MCF 10A (cell line): ENCODE measurements around the gene RNF150. TPM values are rescaled to one million over a fixed set of nuclear protein-coding genes. Genes with fewer than 3 reads are reported as not detected.

ENCODE experiments used
- BruUV-seq: library from RNA; stranded (reverse); fragments of 400-500 nt; replicated peaks from 2 replicates; lab custom pipeline; 2021; lab: Mats Ljungman, UMichigan
- CTCF ChIA-PET: fragments of 300-600 bp; sonication (Branson Sonifier 250); formaldehyde crosslinking; extraction: SDS; loops from one replicate; lab custom pipeline; 2021; ENCODE audit warnings: antibody characterized with exemption, inconsistent platforms; lab: Yijun Ruan, JAX
- POLR2A ChIA-PET: fragments of 300-600, 350-650 bp; sonication (Branson Sonifier 250); formaldehyde crosslinking; extraction: SDS; loops from one replicate; lab custom pipeline; 2020; ENCODE audit warnings: antibody characterized with exemption, inconsistent platforms; lab: Yijun Ruan, JAX
- DNase-seq: peaks from one replicate; pipeline ENCODE4 v3.0.0-alpha.2; 2018; ENCODE audit not compliant: unreplicated experiment
- H3K27ac Mint-ChIP-seq: one replicate; pipeline ENCODE4 v1.8.0; 2022; ENCODE audit warnings: mild to moderate bottlenecking, low read depth, mixed read lengths; ENCODE audit not compliant: unreplicated experiment
- H3K27me3 Mint-ChIP-seq: one replicate; pipeline ENCODE4 v1.8.0; 2022; ENCODE audit warnings: mixed read lengths; ENCODE audit not compliant: insufficient read depth, unreplicated experiment
- H3K36me3 Mint-ChIP-seq: one replicate; pipeline ENCODE4 v1.8.0; 2022; ENCODE audit warnings: mild to moderate bottlenecking, moderate library complexity, mixed read lengths; ENCODE audit not compliant: insufficient read depth, unreplicated experiment
- H3K4me1 Mint-ChIP-seq: one replicate; pipeline ENCODE4 v1.8.0; 2022; ENCODE audit warnings: mixed read lengths; ENCODE audit not compliant: insufficient read depth, unreplicated experiment
- H3K4me3 Mint-ChIP-seq: one replicate; pipeline ENCODE4 v1.8.0; 2022; ENCODE audit warnings: mild to moderate bottlenecking, moderate library complexity, mixed read lengths; ENCODE audit not compliant: unreplicated experiment
- H3K9me3 Mint-ChIP-seq: one replicate; pipeline ENCODE4 v1.8.0; 2022; ENCODE audit warnings: mixed read lengths; ENCODE audit not compliant: unreplicated experiment
- intact Hi-C: fragments of 100-400 bp; cut with micrococcal nuclease; formaldehyde crosslinking; loops from 2 replicates; pipeline ENCODE4 v1.14.1; 2022
- total RNA-seq: library from RNA; stranded (reverse); gene quantifications from 2 replicates; pipeline ENCODE4 v1.2.3, GENCODE V29; 2022
- TF ChIP-seq, protein P1 (sequence below): fragments of 200-600 bp; IDR thresholded peaks from one replicate; pipeline ENCODE4 v1.8.0; 2022; ENCODE audit warnings: antibody characterized with exemption, mild to moderate bottlenecking; ENCODE audit not compliant: unreplicated experiment

The RNF150 gene
- total RNA-seq, 1 experiment from 2014 or later = 0.44 TPM

DNA sequence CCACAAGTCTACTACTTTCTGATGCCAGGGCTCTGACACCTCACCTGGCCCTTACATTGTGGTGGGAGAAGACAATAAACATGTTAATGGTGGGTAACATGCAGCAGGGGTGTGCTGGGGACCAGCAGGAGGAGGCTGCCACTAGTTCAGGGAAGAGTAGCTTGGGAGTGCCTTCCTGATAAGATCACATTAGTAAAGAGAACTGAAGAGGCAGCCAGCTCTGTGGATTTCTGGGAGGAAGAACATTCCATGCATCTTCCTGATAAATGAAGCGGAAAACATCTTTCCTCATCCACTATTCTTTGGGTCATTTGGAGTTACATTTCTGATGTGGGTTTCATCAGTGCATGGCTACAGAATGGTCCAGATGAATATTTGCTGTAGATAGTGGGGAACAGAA, 9.0 kb downstream of the RNF150 start:
- intact Hi-C loops = no loop called here
- no TSS peak for BruUV-seq
- ChIA-PET CTCF (no interaction called here), POLR2A (interaction anchor here (1.0 kb wide), 1 partner anchor 51 kb away, joined by 3 read pairs; no protein-coding TSS in a partner anchor)
- no peak overlapping the region for H3K27ac Mint-ChIP-seq
- DNase-seq = no peak
- no peaks in the 10 kb centered on the region for H3K4me1 Mint-ChIP-seq
- H3K9me3 Mint-ChIP-seq = no peaks in the 10 kb centered on the region
- no peaks in the 10 kb centered on the region for H3K27me3 Mint-ChIP-seq
- H3K36me3 Mint-ChIP-seq = no peaks in the 10 kb centered on the region
- H3K4me3 Mint-ChIP-seq = no peak overlapping the region
- TF ChIP-seq, protein P1, sequence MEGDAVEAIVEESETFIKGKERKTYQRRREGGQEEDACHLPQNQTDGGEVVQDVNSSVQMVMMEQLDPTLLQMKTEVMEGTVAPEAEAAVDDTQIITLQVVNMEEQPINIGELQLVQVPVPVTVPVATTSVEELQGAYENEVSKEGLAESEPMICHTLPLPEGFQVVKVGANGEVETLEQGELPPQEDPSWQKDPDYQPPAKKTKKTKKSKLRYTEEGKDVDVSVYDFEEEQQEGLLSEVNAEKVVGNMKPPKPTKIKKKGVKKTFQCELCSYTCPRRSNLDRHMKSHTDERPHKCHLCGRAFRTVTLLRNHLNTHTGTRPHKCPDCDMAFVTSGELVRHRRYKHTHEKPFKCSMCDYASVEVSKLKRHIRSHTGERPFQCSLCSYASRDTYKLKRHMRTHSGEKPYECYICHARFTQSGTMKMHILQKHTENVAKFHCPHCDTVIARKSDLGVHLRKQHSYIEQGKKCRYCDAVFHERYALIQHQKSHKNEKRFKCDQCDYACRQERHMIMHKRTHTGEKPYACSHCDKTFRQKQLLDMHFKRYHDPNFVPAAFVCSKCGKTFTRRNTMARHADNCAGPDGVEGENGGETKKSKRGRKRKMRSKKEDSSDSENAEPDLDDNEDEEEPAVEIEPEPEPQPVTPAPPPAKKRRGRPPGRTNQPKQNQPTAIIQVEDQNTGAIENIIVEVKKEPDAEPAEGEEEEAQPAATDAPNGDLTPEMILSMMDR = no peak

DNA sequence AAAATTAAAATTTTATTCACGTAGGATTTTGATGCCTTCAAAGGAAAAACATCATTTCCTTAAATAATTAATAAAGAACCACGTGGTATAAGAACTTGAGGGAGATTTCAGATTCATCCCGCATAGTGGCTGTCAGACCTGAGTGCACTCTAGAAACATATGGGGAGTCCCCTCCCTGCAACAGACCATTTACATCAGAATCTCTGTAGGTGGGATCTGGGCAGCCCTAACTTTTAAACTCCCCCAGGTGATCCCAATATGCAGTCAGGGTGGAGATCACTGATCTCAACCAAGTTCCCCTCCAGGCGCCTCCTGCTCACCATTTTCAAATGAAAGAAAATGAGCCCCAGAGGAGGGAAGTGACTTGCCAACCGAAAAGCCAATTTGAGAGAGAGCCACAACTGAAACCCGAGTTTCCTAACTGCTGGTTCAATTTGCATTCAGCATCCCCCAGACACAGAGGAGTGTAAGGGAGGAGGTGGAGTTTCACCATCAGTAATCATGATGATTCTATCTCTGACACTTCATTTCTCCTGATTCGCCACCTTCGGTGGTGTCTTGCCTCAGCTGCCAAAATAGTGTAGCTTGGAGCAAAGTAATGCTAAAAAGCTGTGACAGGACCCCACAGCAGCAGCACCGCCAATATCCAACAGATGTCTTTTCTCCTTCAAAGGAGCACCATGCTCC, 11.4 kb downstream of the RNF150 start:
- CTCF ChIA-PET = interaction anchor here (0.6 to 1.4 kb wide), 2 partner anchors 11 to 473 kb away, joined by 3 to 7 read pairs; partner anchors contain the start of gene RNF150
- TF ChIP-seq, protein P1 = no peak
- no peaks in the 10 kb centered on the region for H3K27me3 Mint-ChIP-seq
- H3K27ac Mint-ChIP-seq = no peak overlapping the region
- POLR2A ChIA-PET = no interaction called here
- no peak overlapping the region for H3K4me3 Mint-ChIP-seq
- intact Hi-C loops = no loop called here
- no peaks in the 10 kb centered on the region for H3K4me1 Mint-ChIP-seq
- H3K9me3 Mint-ChIP-seq = no peaks in the 10 kb centered on the region
- no peak for DNase-seq
- no TSS peak for BruUV-seq
- no peaks in the 10 kb centered on the region for H3K36me3 Mint-ChIP-seq

DNA sequence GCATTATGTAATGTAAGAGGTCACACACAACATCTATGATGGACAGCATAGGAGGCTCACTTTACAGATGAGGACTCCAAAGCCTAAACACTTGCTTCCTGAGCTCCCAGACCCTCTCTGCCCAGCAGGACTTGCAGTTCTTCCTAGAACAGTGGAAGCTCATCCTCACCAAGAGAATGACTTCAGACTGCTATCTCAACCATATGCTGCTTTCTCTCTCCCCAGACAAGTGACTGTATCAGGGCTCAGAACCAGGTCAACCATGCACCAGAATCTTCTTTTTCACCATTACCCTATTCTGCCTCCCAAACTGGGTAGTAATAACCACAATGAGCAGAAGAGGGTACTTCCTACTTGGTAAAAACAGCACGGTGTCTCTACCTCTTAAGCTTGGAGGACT, 12.2 kb downstream of the RNF150 start:
- H3K27me3 Mint-ChIP-seq = no peaks in the 10 kb centered on the region

DNA sequence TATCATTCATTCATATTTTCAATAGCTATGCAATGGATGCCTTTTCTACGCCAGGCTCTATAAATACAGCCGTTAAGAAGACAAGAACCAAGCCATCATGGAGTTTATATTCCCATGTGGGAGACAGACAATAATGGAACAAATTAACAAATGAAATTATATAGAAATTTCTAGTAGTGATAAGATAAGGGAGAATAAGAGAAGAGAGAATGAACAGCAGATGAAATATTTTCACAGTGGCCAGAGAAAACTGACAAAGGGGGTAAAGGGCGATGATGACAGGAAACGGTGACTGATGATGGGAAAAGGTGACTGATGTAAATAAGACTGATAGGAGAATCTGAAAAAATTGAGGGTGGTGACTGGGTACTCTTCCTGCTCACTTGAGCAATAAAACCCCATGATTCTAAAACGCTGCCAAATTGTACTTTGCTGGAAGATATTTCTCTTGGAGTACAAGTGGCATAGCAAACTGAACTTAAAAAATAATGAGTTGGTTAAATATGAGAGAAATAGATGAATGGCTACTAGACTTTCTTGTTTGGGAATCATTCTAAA, 13.2 kb downstream of the RNF150 start:
- no TSS peak for BruUV-seq
- Mint-ChIP-seq H3K4me1 (no peaks in the 10 kb centered on the region), H3K27me3 (no peaks in the 10 kb centered on the region), H3K4me3 (no peak overlapping the region), H3K27ac (peak overlapping the region; percentile 63), H3K36me3 (no peaks in the 10 kb centered on the region), H3K9me3 (no peaks in the 10 kb centered on the region)
- ChIA-PET POLR2A (no interaction called here), CTCF (interaction anchor here (1.7 kb wide), 1 partner anchor 13 kb away, joined by 6 read pairs; the partner anchor contains the start of gene RNF150)
- DNase-seq = no peak
- intact Hi-C loops = no loop called here
- TF ChIP-seq, protein P1 = no peak

More for the DNA sequence above, 12.2 kb downstream of the RNF150 start:
- TF ChIP-seq, protein P1 = no peak
- intact Hi-C loops = no loop called here
- Mint-ChIP-seq H3K4me3 (no peak overlapping the region), H3K9me3 (no peaks in the 10 kb centered on the region), H3K36me3 (no peaks in the 10 kb centered on the region), H3K27ac (no peak overlapping the region), H3K4me1 (no peaks in the 10 kb centered on the region)
- ChIA-PET POLR2A (no interaction called here), CTCF (interaction anchor here (1.7 kb wide), 1 partner anchor 12 kb away, joined by 6 read pairs; the partner anchor contains the start of gene RNF150)
- no peak for DNase-seq
- BruUV-seq = no TSS peak
